GM21576 (cell line): ENCODE data around the gene ROBO1.
"Not testable (repeated sequence)": the region's sequence is repeated elsewhere in the genome, so short reads cannot be mapped to it uniquely, and the experiment has no call there.

Experiments used
- ATAC-seq: cut with Tn5 transposase; IDR thresholded peaks from one replicate; pipeline ENCODE4 v1.9.1; 2021; ENCODE audit warnings: mild to moderate bottlenecking, moderate library complexity; ENCODE audit not compliant: unreplicated experiment

Gene ROBO1

GRCh38 chr3:79558943-79559342 lies 208.9 kb downstream of the ROBO1 start:
- no peak for ATAC-seq

GRCh38 chr3:79555655-79556054 lies 212.1 kb downstream of the ROBO1 start:
- no peak for ATAC-seq

GRCh38 chr3:79551997-79552396 lies 215.8 kb downstream of the ROBO1 start:
- ATAC-seq: no peak

- no peak for ATAC-seq
These were observed 216.4 kb downstream of the ROBO1 start for GRCh38 chr3:79551321-79551892.

- ATAC-seq: no peak
These were observed 224.4 kb downstream of the ROBO1 start for GRCh38 chr3:79543218-79543982.

GRCh38 chr3:79534727-79535126 lies 233.1 kb downstream of the ROBO1 start:
- ATAC-seq: no peak

- no peak for ATAC-seq
These were observed 236.1 kb downstream of the ROBO1 start for GRCh38 chr3:79531566-79532295.

- no peak for ATAC-seq
These were observed 246.5 kb downstream of the ROBO1 start for GRCh38 chr3:79521221-79521848.

- ATAC-seq: no peak
These were observed 249.9 kb downstream of the ROBO1 start for GRCh38 chr3:79517766-79518413.

GRCh38 chr3:79516795-79517194 lies 251.0 kb downstream of the ROBO1 start:
- no peak for ATAC-seq

- ATAC-seq: no peak
These were observed 252.7 kb downstream of the ROBO1 start for GRCh38 chr3:79515072-79515471.

GRCh38 chr3:79514069-79514468 lies 253.7 kb downstream of the ROBO1 start:
- no peak for ATAC-seq

GRCh38 chr3:79506751-79507150 lies 261.0 kb downstream of the ROBO1 start:
- no peak for ATAC-seq

- ATAC-seq: not testable (repeated sequence)
These were observed 265.5 kb downstream of the ROBO1 start for GRCh38 chr3:79502216-79502681.

GRCh38 chr3:79497447-79498111 lies 270.2 kb downstream of the ROBO1 start:
- no peak for ATAC-seq

- no peak for ATAC-seq
These were observed 276.7 kb downstream of the ROBO1 start for GRCh38 chr3:79491029-79491641.

GRCh38 chr3:79490165-79491028 lies 277.4 kb downstream of the ROBO1 start:
- no peak for ATAC-seq

- no peak for ATAC-seq
These were observed 279.4 kb downstream of the ROBO1 start for GRCh38 chr3:79488407-79488806.

- ATAC-seq: no peak
These were observed 287.1 kb downstream of the ROBO1 start for GRCh38 chr3:79480746-79481145.
